GM21360 (cell line): ENCODE results near the gene SAMD15.
"Not testable (repeated sequence)": the region's sequence is repeated elsewhere in the genome, so short reads cannot be mapped to it uniquely, and the experiment has no call there.

Source experiments
- ATAC-seq: cut with Tn5 transposase; IDR thresholded peaks from one replicate; pipeline ENCODE4 v1.9.1; 2021; ENCODE audit warnings: mild to moderate bottlenecking, moderate library complexity; ENCODE audit not compliant: unreplicated experiment

Gene SAMD15

GRCh38 chr14:77375164-77375950 lies 1.8 kb upstream of the SAMD15 start:
- no peak for ATAC-seq

GRCh38 chr14:77375973-77376770 lies 1.0 kb upstream of the SAMD15 start:
- ATAC-seq, result peak; percentile 10

GRCh38 chr14:77377502-77377844 lies 294 bp downstream of the SAMD15 start:
- no peak for ATAC-seq

- no peak for ATAC-seq
Measured at GRCh38 chr14:77378701-77379100, 1.5 kb downstream of the SAMD15 start.

GRCh38 chr14:77390188-77390587 lies 13.0 kb downstream of the SAMD15 start:
- no peak for ATAC-seq

- no peak for ATAC-seq
Measured at GRCh38 chr14:77400216-77400615, 23.0 kb downstream of the SAMD15 start.

GRCh38 chr14:77403768-77404167 lies 26.6 kb downstream of the SAMD15 start:
- ATAC-seq, result no peak

- no peak for ATAC-seq
Measured at GRCh38 chr14:77406086-77406485, 28.9 kb downstream of the SAMD15 start.

GRCh38 chr14:77406718-77407117 lies 29.5 kb downstream of the SAMD15 start:
- ATAC-seq, result no peak

GRCh38 chr14:77407158-77407557 lies 30.0 kb downstream of the SAMD15 start:
- ATAC-seq, result no peak

GRCh38 chr14:77409131-77409533 lies 32.0 kb downstream of the SAMD15 start:
- no peak for ATAC-seq

GRCh38 chr14:77415403-77416030 lies 38.3 kb downstream of the SAMD15 start:
- not testable (repeated sequence) for ATAC-seq

- ATAC-seq, result not testable (repeated sequence)
Measured at GRCh38 chr14:77416098-77416497, 38.9 kb downstream of the SAMD15 start.

- no peak for ATAC-seq
Measured at GRCh38 chr14:77416836-77417235, 39.7 kb downstream of the SAMD15 start.

- ATAC-seq, result no peak
Measured at GRCh38 chr14:77421201-77421600, 44.0 kb downstream of the SAMD15 start.

- no peak for ATAC-seq
Measured at GRCh38 chr14:77423423-77423822, 46.2 kb downstream of the SAMD15 start, which contains the start of gene NOXRED1. TSS of gene NOXRED1 (minus strand) at chr14:77423523. CDS start at chr14:77422889, 634 bp downstream.

- ATAC-seq, result no peak
Measured at GRCh38 chr14:77424862-77425261, 47.7 kb downstream of the SAMD15 start.

- ATAC-seq, result no peak
Measured at GRCh38 chr14:77426396-77426795, 49.2 kb downstream of the SAMD15 start.

GRCh38 chr14:77436042-77436441 lies 58.9 kb downstream of the SAMD15 start:
- no peak for ATAC-seq

- ATAC-seq, result no peak
Measured at GRCh38 chr14:77438596-77438995, 61.4 kb downstream of the SAMD15 start.

GRCh38 chr14:77439861-77440260 lies 62.7 kb downstream of the SAMD15 start:
- no peak for ATAC-seq
